GM12878 (cell line): Measurements from ENCODE around the gene SIMC1. TPM values are rescaled to one million over a fixed set of nuclear protein-coding genes. Genes with fewer than 3 reads are reported as not detected.

ENCODE experiments used
- ATAC-seq: fragments of 200-7000 bp; cut with Tn5 transposase; 3 replicates; pipeline ENCODE4 v1.9.1; 2020; ENCODE audit warnings: mild to moderate bottlenecking, moderate library complexity
- BruUV-seq: library from RNA; stranded (reverse); fragments of 400-500 nt; replicated peaks from 2 replicates; lab custom pipeline; 2021; lab: Mats Ljungman, UMichigan
- CTCF ChIA-PET: fragments of 300-600 bp; sonication (Branson Sonifier 250); formaldehyde crosslinking; extraction: SDS; loops from one replicate; lab custom pipeline; 2021; ENCODE audit warnings: inconsistent platforms; lab: Yijun Ruan, JAX
- POLR2A ChIA-PET: fragments of 350-600 bp; formaldehyde crosslinking; extraction: SDS; loops from one replicate; lab custom pipeline; 2021; ENCODE audit warnings: inconsistent platforms; lab: Charles Lee
- RAD21 ChIA-PET: fragments of 300-600 bp; sonication (Branson Sonifier 250); formaldehyde crosslinking; loops from one replicate; lab custom pipeline; 2023; ENCODE audit warnings: antibody characterized with exemption; ENCODE audit not compliant: unreplicated experiment; lab: Charles Lee
- SMC1A ChIA-PET: fragments of 300-600 bp; sonication (Branson Sonifier 250); formaldehyde crosslinking; loops from one replicate; lab custom pipeline; 2023; ENCODE audit not compliant: unreplicated experiment, uncharacterized antibody; lab: Charles Lee
- DNase-seq: peaks from one replicate; pipeline ENCODE4 v3.0.0-alpha.2; 2011; ENCODE audit warnings: low read depth, low spot score
- FAIRE-seq: peaks from 3 replicates; lab custom pipeline; 2011; peaks lifted over from hg19 to GRCh38; lab: Jason Lieb, UNC
- H2AFZ ChIP-seq: 2 replicates; pipeline ENCODE4 v1.6.0; 2011; ENCODE audit warnings: low read depth, low read length, control low read depth; ENCODE audit not compliant: control insufficient read depth
- H3K27ac ChIP-seq: 2 replicates; pipeline ENCODE4 v1.5.1; 2011; ENCODE audit warnings: control low read depth; ENCODE audit not compliant: control insufficient read depth, insufficient read depth
- H3K27me3 ChIP-seq, 2 experiments: replicated peaks in 1 of 2; 2 replicates each; pipeline versions ENCODE4 v1.6.0 to v1.6.1; 2011; ENCODE audit warnings: low read length in 1 of 2; ENCODE audit not compliant: control insufficient read depth in 2 of 2, insufficient read depth in 2 of 2
- H3K36me3 ChIP-seq, 2 experiments: 2 replicates each; pipeline ENCODE4 v1.5.1; 2011; ENCODE audit warnings: low read length in 1 of 2; ENCODE audit not compliant: control insufficient read depth in 2 of 2, insufficient read depth in 2 of 2
- H3K4me1 ChIP-seq: 2 replicates; pipeline ENCODE4 v1.6.1; 2011; ENCODE audit warnings: mild to moderate bottlenecking, low read length, moderate library complexity, mixed read lengths; ENCODE audit not compliant: control insufficient read depth, insufficient read depth
- H3K4me2 ChIP-seq: 2 replicates; pipeline ENCODE4 v1.6.0; 2011; ENCODE audit warnings: control low read depth; ENCODE audit not compliant: control insufficient read depth, insufficient read depth
- H3K4me3 ChIP-seq: fragments of 200-600 bp; sonication (generic); 2 replicates; pipeline ENCODE4 v1.5.1; 2016
- H3K79me2 ChIP-seq: 2 replicates; pipeline ENCODE4 v1.6.0; 2011; ENCODE audit warnings: low read length; ENCODE audit not compliant: control insufficient read depth, insufficient read depth
- H3K9ac ChIP-seq: 2 replicates; pipeline ENCODE4 v1.8.0; 2011; ENCODE audit warnings: low read length, control low read depth, mixed read lengths; ENCODE audit not compliant: control insufficient read depth, insufficient read depth
- H3K9me3 ChIP-seq: replicated peaks from 3 replicates; pipeline ENCODE4 v1.5.1; 2011; ENCODE audit warnings: mild to moderate bottlenecking, low read length; ENCODE audit not compliant: control insufficient read depth, insufficient read depth
- H4K20me1 ChIP-seq: 2 replicates; pipeline ENCODE4 v1.6.0; 2011; ENCODE audit not compliant: control insufficient read depth, insufficient read depth
- CBX3 ChIP-seq: fragments of 200-600 bp; sonication (generic); IDR thresholded peaks from 2 replicates; pipeline ENCODE4 v1.6.1; 2016; ENCODE audit warnings: low read depth, borderline replicate concordance
- CHD1 ChIP-seq: IDR thresholded peaks from 2 replicates; pipeline ENCODE4 v1.6.1; 2012; ENCODE audit warnings: low read depth, low read length, improper control_type of control experiment
- EZH2 ChIP-seq: IDR thresholded peaks from 2 replicates; pipeline ENCODE4 v1.6.1; 2012; ENCODE audit warnings: low read depth, mild to moderate bottlenecking, control low read depth, inconsistent platforms, low read length, borderline replicate concordance; ENCODE audit not compliant: control insufficient read depth
- GATAD2B ChIP-seq: fragments of 450-650 bp; conservative IDR thresholded peaks from 2 replicates; pipeline ENCODE4 v1.6.1; 2017; ENCODE audit warnings: low read depth, mild to moderate bottlenecking, moderate library complexity
- HDAC2 ChIP-seq: fragments of 200-600 bp; sonication (generic); IDR thresholded peaks from 2 replicates; pipeline ENCODE4 v1.6.1; 2017
- IKZF1 ChIP-seq: fragments of 450-650 bp; conservative IDR thresholded peaks from 2 replicates; pipeline ENCODE4 v1.6.1; 2017; ENCODE audit warnings: antibody characterized with exemption, mild to moderate bottlenecking
- NR2C2 ChIP-seq: IDR thresholded peaks from 2 replicates; pipeline ENCODE4 v1.6.1; 2011; ENCODE audit warnings: borderline replicate concordance, low read depth; ENCODE audit not compliant: control insufficient read depth, insufficient read length
- PAX8 ChIP-seq: fragments of 450-650 bp; IDR thresholded peaks from 2 replicates; pipeline ENCODE4 v1.6.1; 2017; ENCODE audit warnings: mild to moderate bottlenecking, moderate library complexity
- POLR2A ChIP-seq: IDR thresholded peaks from 2 replicates; pipeline ENCODE4 v1.6.1; 2011; ENCODE audit warnings: low read depth, mild to moderate bottlenecking, low read length
- SIN3A ChIP-seq: IDR thresholded peaks from 2 replicates; pipeline ENCODE4 v1.6.1; 2012; ENCODE audit warnings: low read depth, low read length, improper control_type of control experiment
- SMC3 ChIP-seq: IDR thresholded peaks from 2 replicates; pipeline ENCODE4 v1.6.1; 2011; ENCODE audit warnings: low read length, improper control_type of control experiment, borderline replicate concordance
- SRF ChIP-seq, 2 experiments: IDR thresholded peaks; 2 replicates each; pipeline ENCODE4 v1.6.1; 2011; ENCODE audit warnings: low read depth in 2 of 2, low read length in 2 of 2, mild to moderate bottlenecking in 1 of 2, moderate library complexity in 1 of 2
- TARDBP ChIP-seq: IDR thresholded peaks from 2 replicates; pipeline ENCODE4 v1.6.1; 2016; ENCODE audit warnings: borderline replicate concordance
- TBL1XR1 ChIP-seq: IDR thresholded peaks from 2 replicates; pipeline ENCODE4 v1.6.1; 2012; ENCODE audit warnings: low read depth, low read length, improper control_type of control experiment
- TCF3 ChIP-seq: IDR thresholded peaks from 2 replicates; pipeline ENCODE4 v1.6.1; 2012; ENCODE audit warnings: low read depth, mild to moderate bottlenecking, low read length, borderline replicate concordance; ENCODE audit not compliant: insufficient read depth
- USF1 ChIP-seq: IDR thresholded peaks from 2 replicates; pipeline ENCODE4 v1.6.1; 2011; ENCODE audit warnings: borderline replicate concordance, low read depth, mild to moderate bottlenecking, moderate library complexity, mixed read lengths, low read length; ENCODE audit not compliant: insufficient read depth; ENCODE audit errors: extremely low read length
- YY1 ChIP-seq: IDR thresholded peaks from 2 replicates; pipeline ENCODE4 v1.6.1; 2011; ENCODE audit warnings: low read depth, mild to moderate bottlenecking, low read length
- ZNF207 ChIP-seq: fragments of 450-650 bp; IDR thresholded peaks from 2 replicates; pipeline ENCODE4 v1.6.1; 2014; ENCODE audit warnings: antibody characterized with exemption, mild to moderate bottlenecking, borderline replicate concordance
- WGBS: methylation state at CpG from one replicate; pipeline ENCODE4 v1.1.6; 2016; ENCODE audit warnings: low lambda C conversion rate; ENCODE audit not compliant: insufficient replicate concordance, insufficient coverage; ENCODE audit errors: missing lambda C conversion rate; 5-methylcytosine and 5-hydroxymethylcytosine counted together
- in situ Hi-C: fragments of 300-500 bp; cut with MboI; formaldehyde crosslinking; loops from 9 replicates; pipeline ENCODE4 v1.14.3; 2018; ENCODE audit warnings: mixed read lengths
- intact Hi-C: fragments of 100-400 bp; cut with micrococcal nuclease; formaldehyde crosslinking; loops from one replicate; pipeline ENCODE4 v1.14.2; 2022; ENCODE audit not compliant: unreplicated experiment
- polyA plus RNA-seq, 11 experiments: library from polyadenylated mRNA; depleted of rRNA in 4 of 11; unstranded in 6 of 11; stranded (reverse) in 5 of 11; fragments of >200 nt; fragmentation: Nextera tagmentation in 4 of 11; fragmentation: Illumina TruSeq in 1 of 11; extraction: Ambion mirVana in 4 of 11; extraction: Trizol in 1 of 11; gene quantifications; 1 replicate in 1 of 11; 2 replicates in 10 of 11; pipeline versions ENCODE4 v1.2.1 to v1.2.3, GENCODE V29; 2011 to 2016; ENCODE audit warnings: inconsistent platforms in 2 of 11, missing spikeins in 2 of 11, low read depth in 1 of 11
- total RNA-seq, 4 experiments: library from RNA; depleted of rRNA in 3 of 4; stranded (reverse); fragments of >200 nt in 3 of 4; fragmentation: Illumina TruSeq in 1 of 4; extraction: Trizol in 1 of 4; gene quantifications; 2 replicates each; pipeline versions ENCODE4 v1.2.1 to v1.2.3, GENCODE V29; 2013 to 2021
- TF ChIP-seq, protein P1 (sequence below): fragments of 450-650 bp; IDR thresholded peaks from 2 replicates; pipeline ENCODE4 v1.6.1; 2017; ENCODE audit warnings: mild to moderate bottlenecking, moderate library complexity

SIMC1 gene
- total and polyA plus RNA-seq, 10 of the 15 experiments (the other 5 are each of a cell fraction or from before 2014, with no cell fraction given), result 3.0 to 16.5 (median 10.4) TPM

- BruUV-seq, result no TSS peak
- Histone ChIP-seq H3K4me2 (no peak overlapping the region), H2AFZ (no peak overlapping the region), H3K79me2 (no peaks in the 10 kb centered on the region), H3K9me3 (no peaks in the 10 kb centered on the region), H3K4me1 (no peaks in the 10 kb centered on the region; the same call in 1 of the 2 replicates), H3K27ac (no peak overlapping the region), H3K36me3 (peaks cover 0 to 3% of the 10 kb centered on the region in 2 experiments; a peak in 1 of 4 replicates), H3K4me3 (no peak overlapping the region), H4K20me1 (no peaks in the 10 kb centered on the region), H3K9ac (no peak overlapping the region), H3K27me3 (no peaks in the 10 kb centered on the region)
- SMC1A ChIA-PET, result interaction anchor here (0.7 to 2.6 kb wide), 2 partner anchors 11 to 17 kb away, joined by 4 to 6 read pairs; no protein-coding TSS in a partner anchor
- DNase-seq (no peak), ATAC-seq (no peak), FAIRE-seq (no peak)
- 93% methylated on average over 11 of the region's 13 CpGs for WGBS
- RAD21 ChIA-PET, result no interaction called here
- in situ Hi-C loops, result no loop called here
- intact Hi-C loops, result no loop called here
- TF ChIP-seq EZH2, result no peak
- no peak for TF ChIP-seq CHD1
- TF ChIP-seq POLR2A, result no peak
- no peak for TF ChIP-seq CBX3
- TF ChIP-seq PAX8, result no peak
- no peak for TF ChIP-seq NR2C2
- no peak for TF ChIP-seq SIN3A
- no peak for TF ChIP-seq GATAD2B
- TF ChIP-seq IKZF1, result no peak
- no peak for TF ChIP-seq SRF (IDR thresholded peaks at IDR 0.05; ENCODE audit: low read depth in 2 of 2, low read length in 2 of 2)
- TF ChIP-seq USF1, result no peak
- no peak for TF ChIP-seq SMC3
- TF ChIP-seq HDAC2, result no peak
- TF ChIP-seq, protein P1, sequence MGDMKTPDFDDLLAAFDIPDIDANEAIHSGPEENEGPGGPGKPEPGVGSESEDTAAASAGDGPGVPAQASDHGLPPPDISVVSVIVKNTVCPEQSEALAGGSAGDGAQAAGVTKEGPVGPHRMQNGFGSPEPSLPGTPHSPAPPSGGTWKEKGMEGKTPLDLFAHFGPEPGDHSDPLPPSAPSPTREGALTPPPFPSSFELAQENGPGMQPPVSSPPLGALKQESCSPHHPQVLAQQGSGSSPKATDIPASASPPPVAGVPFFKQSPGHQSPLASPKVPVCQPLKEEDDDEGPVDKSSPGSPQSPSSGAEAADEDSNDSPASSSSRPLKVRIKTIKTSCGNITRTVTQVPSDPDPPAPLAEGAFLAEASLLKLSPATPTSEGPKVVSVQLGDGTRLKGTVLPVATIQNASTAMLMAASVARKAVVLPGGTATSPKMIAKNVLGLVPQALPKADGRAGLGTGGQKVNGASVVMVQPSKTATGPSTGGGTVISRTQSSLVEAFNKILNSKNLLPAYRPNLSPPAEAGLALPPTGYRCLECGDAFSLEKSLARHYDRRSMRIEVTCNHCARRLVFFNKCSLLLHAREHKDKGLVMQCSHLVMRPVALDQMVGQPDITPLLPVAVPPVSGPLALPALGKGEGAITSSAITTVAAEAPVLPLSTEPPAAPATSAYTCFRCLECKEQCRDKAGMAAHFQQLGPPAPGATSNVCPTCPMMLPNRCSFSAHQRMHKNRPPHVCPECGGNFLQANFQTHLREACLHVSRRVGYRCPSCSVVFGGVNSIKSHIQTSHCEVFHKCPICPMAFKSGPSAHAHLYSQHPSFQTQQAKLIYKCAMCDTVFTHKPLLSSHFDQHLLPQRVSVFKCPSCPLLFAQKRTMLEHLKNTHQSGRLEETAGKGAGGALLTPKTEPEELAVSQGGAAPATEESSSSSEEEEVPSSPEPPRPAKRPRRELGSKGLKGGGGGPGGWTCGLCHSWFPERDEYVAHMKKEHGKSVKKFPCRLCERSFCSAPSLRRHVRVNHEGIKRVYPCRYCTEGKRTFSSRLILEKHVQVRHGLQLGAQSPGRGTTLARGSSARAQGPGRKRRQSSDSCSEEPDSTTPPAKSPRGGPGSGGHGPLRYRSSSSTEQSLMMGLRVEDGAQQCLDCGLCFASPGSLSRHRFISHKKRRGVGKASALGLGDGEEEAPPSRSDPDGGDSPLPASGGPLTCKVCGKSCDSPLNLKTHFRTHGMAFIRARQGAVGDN, result no peak
- TF ChIP-seq TARDBP, result no peak
- TF ChIP-seq ZNF207, result no peak
- no peak for TF ChIP-seq YY1
- no peak for TF ChIP-seq TBL1XR1
- TF ChIP-seq TCF3, result no peak
- CTCF ChIA-PET, result no interaction called here
- POLR2A ChIA-PET, result no interaction called here
Measured at GRCh38 chr5:176368726-176369125, 130.5 kb downstream of the SIMC1 start.
